ENCODE data around the gene POP4. TPM values are rescaled to one million over a fixed set of nuclear protein-coding genes. Genes with fewer than 3 reads are reported as not detected.
A peak's percentile ranks its signal among the peaks of the same experiment; 100 is the strongest.

POP4 gene
- total RNA-seq, 4 donors from 2014 or later = 35.4 to 76.8 (median 62.6) TPM

GRCh38 chr19:29660835-29661234, 54.8 kb downstream of the POP4 start:
- H3K27me3 ChIP-seq = no peaks in the 10 kb centered on the region
- no peak overlapping the region for H3K27ac ChIP-seq
- H3K36me3 ChIP-seq = no peaks in the 10 kb centered on the region
- 56% methylated on average over 10 of the region's 10 CpGs for WGBS
- no peak for DNase-seq (ENCODE audit: low spot score in 2 of 2)
- H3K9me3 ChIP-seq = no peaks in the 10 kb centered on the region
- peaks cover 50% of the 10 kb centered on the region for H3K4me1 ChIP-seq
- TF ChIP-seq POLR2AphosphoS5 (IDR thresholded peaks at IDR 0.05) = no peak
- TF ChIP-seq EP300 (IDR thresholded peaks at IDR 0.05) = no peak
- no peak for TF ChIP-seq CTCF (IDR thresholded peaks at IDR 0.05)
- TF ChIP-seq POLR2A (IDR thresholded peaks at IDR 0.05) = no peak
- H3K4me3 ChIP-seq = no peak overlapping the region

GRCh38 chr19:29662278-29662603, 56.2 kb downstream of the POP4 start:
- WGBS = 20% methylated on average over 1 of the region's 1 CpG
- H3K27me3 ChIP-seq = no peaks in the 10 kb centered on the region

GRCh38 chr19:29662604-29663404, 56.7 kb downstream of the POP4 start:
- TF ChIP-seq POLR2AphosphoS5 (IDR thresholded peaks at IDR 0.05) (peak in 1 of 3 donors; percentile 17), EP300 (IDR thresholded peaks at IDR 0.05) (no peak)
- no peaks in the 10 kb centered on the region for H3K9me3 ChIP-seq
- 24% methylated on average over 16 of the region's 17 CpGs for WGBS
- H3K4me1 ChIP-seq = peaks cover 68% of the 10 kb centered on the region
- H3K27ac ChIP-seq = peak overlapping the region; percentile 85
- peak in 1 of 2 donors; percentile 89 for DNase-seq (ENCODE audit: low spot score in 2 of 2)
- H3K36me3 ChIP-seq = no peaks in the 10 kb centered on the region
- no peaks in the 10 kb centered on the region for H3K27me3 ChIP-seq
- peak overlapping the region; percentile 24 for H3K4me3 ChIP-seq

More at GRCh38 chr19:29662278-29662603, 56.2 kb downstream of the POP4 start:
- Histone ChIP-seq H3K9me3 (no peaks in the 10 kb centered on the region), H3K36me3 (no peaks in the 10 kb centered on the region), H3K4me1 (peaks cover 63% of the 10 kb centered on the region), H3K4me3 (peak overlapping the region; percentile 24), H3K27ac (peak overlapping the region; percentile 85)
- TF ChIP-seq POLR2A (IDR thresholded peaks at IDR 0.05) (no peak), CTCF (IDR thresholded peaks at IDR 0.05) (no peak), EP300 (IDR thresholded peaks at IDR 0.05) (no peak), POLR2AphosphoS5 (IDR thresholded peaks at IDR 0.05) (no peak)
- no peak for DNase-seq (ENCODE audit: low spot score in 2 of 2)

GRCh38 chr19:29663861-29664752, 58.0 kb downstream of the POP4 start:
- Histone ChIP-seq H3K36me3 (no peaks in the 10 kb centered on the region), H3K9me3 (no peaks in the 10 kb centered on the region), H3K4me3 (peak overlapping the region; percentile 74), H3K27me3 (no peaks in the 10 kb centered on the region), H3K27ac (peak overlapping the region; percentile 85), H3K4me1 (peaks cover 81% of the 10 kb centered on the region)
- DNase-seq (ENCODE audit: low spot score in 2 of 2) = peak in 1 of 2 donors; percentile 65
- 51% methylated on average over 16 of the region's 19 CpGs for whole genome bisulfite sequencing
- TF ChIP-seq POLR2AphosphoS5 (IDR thresholded peaks at IDR 0.05) (no peak), CTCF (IDR thresholded peaks at IDR 0.05) (no peak), EP300 (IDR thresholded peaks at IDR 0.05) (no peak), POLR2A (IDR thresholded peaks at IDR 0.05) (no peak)

GRCh38 chr19:29664753-29665214, 58.7 kb downstream of the POP4 start:
- H3K9me3 ChIP-seq = no peaks in the 10 kb centered on the region
- peak overlapping the region; percentile 85 for H3K27ac ChIP-seq
- H3K4me3 ChIP-seq = peak overlapping the region; percentile 74
- H3K27me3 ChIP-seq = no peaks in the 10 kb centered on the region
- no peak for DNase-seq (ENCODE audit: low spot score in 2 of 2)
- no peaks in the 10 kb centered on the region for H3K36me3 ChIP-seq
- 22% methylated on average over 14 of the region's 22 CpGs for WGBS
- TF ChIP-seq POLR2A (IDR thresholded peaks at IDR 0.05) (no peak), EP300 (IDR thresholded peaks at IDR 0.05) (no peak), POLR2AphosphoS5 (IDR thresholded peaks at IDR 0.05) (no peak), CTCF (IDR thresholded peaks at IDR 0.05) (no peak)
- H3K4me1 ChIP-seq = peaks cover 88% of the 10 kb centered on the region

Measured in suprapubic skin (tissue), 4 donors.